ENCODE results near the gene TRIOBP. TPM values are rescaled to one million over a fixed set of nuclear protein-coding genes. Genes with fewer than 3 reads are reported as not detected.

Gene TRIOBP
- total and polyA plus RNA-seq, 2 of the 4 experiments (the other 2 are of a cell fraction), result 46.4 to 69.8 TPM

DNA sequence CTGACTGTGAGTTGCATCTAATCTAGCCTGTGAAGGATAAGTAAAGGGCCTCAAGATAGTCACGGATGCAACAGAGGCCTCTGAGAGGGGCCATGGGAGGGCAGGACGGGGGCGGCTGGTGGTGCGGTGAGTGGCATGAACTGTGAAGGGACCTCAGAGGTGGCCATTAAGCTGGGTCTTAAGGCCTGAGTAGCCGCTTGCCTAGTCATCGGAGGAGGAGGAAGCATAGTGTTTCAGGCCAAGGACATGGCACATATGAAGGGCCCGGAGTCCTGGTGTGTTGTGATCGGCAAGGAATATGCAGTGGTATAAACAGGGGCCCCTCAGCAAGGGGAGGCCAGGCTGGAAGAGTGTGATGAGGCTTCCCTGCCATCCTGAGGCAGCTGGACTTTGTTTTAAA, 51.8 kb downstream of the TRIOBP start:
- H3K36me3 ChIP-seq (ENCODE audit: control insufficient read depth, insufficient read depth, low read length), result peaks cover 3% of the 10 kb centered on the region
- peak overlapping the region; percentile 63; the same call in 1 of the 2 replicates for H2AK5ac ChIP-seq (ENCODE audit: low read depth, low read length)
- H4K5ac ChIP-seq (ENCODE audit: low read depth, low read length), result no peak overlapping the region
- POLR2A ChIA-PET (ENCODE audit: unreplicated experiment), result no interaction called here
- H2AFZ ChIP-seq (replicated peaks; ENCODE audit: low read length, poor library complexity), result no peak overlapping the region
- intact Hi-C loops (cut with micrococcal nuclease) (no loop called here), dilution Hi-C loops (cut with HindIII; ENCODE audit: low sequenced_read_pairs, unreplicated experiment) (no loop called here), in situ Hi-C loops (cut with MboI; ENCODE audit: low sequenced_read_pairs) (no loop called here)
- H3K9ac ChIP-seq (ENCODE audit: low read depth, low read length), result no peak overlapping the region
- H3K23ac ChIP-seq (ENCODE audit: low read depth, low read length), result peak overlapping the region; percentile 68; the same call in 1 of the 2 replicates
- peaks cover 50% of the 10 kb centered on the region for H4K20me1 ChIP-seq (ENCODE audit: insufficient read depth, low read length)
- DNase-seq (no peak), ATAC-seq (ENCODE audit: low read depth) (no peak)
- H4K8ac ChIP-seq (ENCODE audit: low read depth in 2 of 2, low read length in 2 of 2), result peak overlapping the region in 1 of 2 experiments; percentile 60; a peak in 3 of 4 replicates
- H3K4ac ChIP-seq (ENCODE audit: low read depth, low read length), result peak overlapping the region; percentile 28
- no peak for TF ChIP-seq CTCF (conservative IDR thresholded peaks at IDR 0.05; ENCODE audit: low read depth, low read length)
- TF ChIP-seq MAFK (IDR thresholded peaks at IDR 0.05; ENCODE audit: low read depth, low read length), result no peak
- no peak for TF ChIP-seq POLR2A (IDR thresholded peaks at IDR 0.05; ENCODE audit: low read depth, low read length)
- no peak for TF ChIP-seq CEBPB (IDR thresholded peaks at IDR 0.05; ENCODE audit: low read depth, low read length)
- no peak for TF ChIP-seq CHD1 (IDR thresholded peaks at IDR 0.05; ENCODE audit: low read depth, low read length)
- no peak for TF ChIP-seq BHLHE40 (IDR thresholded peaks at IDR 0.05; ENCODE audit: low read depth, low read length)
- no peak for TF ChIP-seq SMC3 (IDR thresholded peaks at IDR 0.05; ENCODE audit: low read depth, low read length)
- TF ChIP-seq MXI1 (IDR thresholded peaks at IDR 0.05; ENCODE audit: borderline replicate concordance, low read depth, low read length), result no peak
- TF ChIP-seq RCOR1 (IDR thresholded peaks at IDR 0.05; ENCODE audit: insufficient replicate concordance, low read length), result no peak
- TF ChIP-seq ELK1 (IDR thresholded peaks at IDR 0.05; ENCODE audit: borderline replicate concordance, low read depth, low read length), result no peak
- TF ChIP-seq FOS (IDR thresholded peaks at IDR 0.05; ENCODE audit: low read depth, low read length), result no peak
- TF ChIP-seq RFX5 (IDR thresholded peaks at IDR 0.05; ENCODE audit: low read depth, low read length), result no peak
- no peak for TF ChIP-seq USF2 (IDR thresholded peaks at IDR 0.05; ENCODE audit: low read depth, low read length)
- TF ChIP-seq RAD21 (IDR thresholded peaks at IDR 0.05; ENCODE audit: low read length), result no peak
- no peak for TF ChIP-seq MAZ (IDR thresholded peaks at IDR 0.05; ENCODE audit: borderline replicate concordance, low read depth, low read length)
- H3K27me3 ChIP-seq (ENCODE audit: control insufficient read depth, insufficient read depth, low read length), result no peaks in the 10 kb centered on the region
- H3K9me3 ChIP-seq (ENCODE audit: control insufficient read depth, insufficient read depth, low read length), result no peaks in the 10 kb centered on the region
- no peak overlapping the region for H3K56ac ChIP-seq (ENCODE audit: extremely low read depth, insufficient read depth, low read length)
- peaks cover 25% of the 10 kb centered on the region for H3K9me1 ChIP-seq (ENCODE audit: insufficient read depth, low read length)
- no peak overlapping the region for H3K18ac ChIP-seq (ENCODE audit: low read depth, low read length)
- H3K14ac ChIP-seq (replicated peaks; ENCODE audit: low read depth, low read length), result 0 out of 2 replicates have a peak overlapping the region, but pooled peaks have one; percentile 22
- H3K4me2 ChIP-seq (ENCODE audit: low read depth, low read length), result peak overlapping the region; percentile 34
- peaks cover 54% of the 10 kb centered on the region for H3K4me1 ChIP-seq (ENCODE audit: control insufficient read depth, insufficient read depth, low read length)
- H2BK5ac ChIP-seq (ENCODE audit: low read depth, low read length, poor library complexity, severe bottlenecking), result peak overlapping the region; percentile 98
- WGBS, 2 experiments (ENCODE audit: extremely low coverage in 2 of 2, insufficient read length in 1 of 2), result 57% methylated on average over 4 of the region's 8 CpGs; no CpG with 5 or more reads in 1 of the 2 experiments
- H3K27ac ChIP-seq (ENCODE audit: insufficient read depth, low read length), result peak overlapping the region; percentile 44
- peak overlapping the region; percentile 20; the same call in 1 of the 2 replicates for H2BK120ac ChIP-seq (ENCODE audit: low read depth, low read length)
- no peak overlapping the region for H2BK15ac ChIP-seq (ENCODE audit: low read depth, low read length)
- no TSS peak for BruUV-seq (replicated peaks)
- H4K91ac ChIP-seq (ENCODE audit: insufficient read depth, low read depth, low read length), result peak overlapping the region; percentile 22; the same call in 1 of the 2 replicates
- H2AK9ac ChIP-seq (replicated peaks; ENCODE audit: low read depth, low read length, poor library complexity), result peak overlapping the region; percentile 91
- no peak overlapping the region; the same call in 1 of the 2 replicates for H2BK20ac ChIP-seq (ENCODE audit: low read depth, low read length)
- CTCF ChIA-PET, result no interaction called here
- peaks cover 27 to 79% of the 10 kb centered on the region in 2 experiments for H3K79me1 ChIP-seq (ENCODE audit: low read depth in 1 of 2, low read length in 2 of 2)
- H3K4me3 ChIP-seq (ENCODE audit: insufficient read depth, low read depth, low read length), result no peak overlapping the region

Measured in IMR-90 (cell line).